HG02678 (cell line): ENCODE data around the gene NDUFAF5.
"Not testable (repeated sequence)": the region's sequence is repeated elsewhere in the genome, so short reads cannot be mapped to it uniquely, and the experiment has no call there.

Source experiments
- ATAC-seq: cut with Tn5 transposase; IDR thresholded peaks from one replicate; pipeline ENCODE4 v1.9.1; 2021; ENCODE audit warnings: mild to moderate bottlenecking, moderate library complexity; ENCODE audit not compliant: unreplicated experiment

The NDUFAF5 gene, protein sequence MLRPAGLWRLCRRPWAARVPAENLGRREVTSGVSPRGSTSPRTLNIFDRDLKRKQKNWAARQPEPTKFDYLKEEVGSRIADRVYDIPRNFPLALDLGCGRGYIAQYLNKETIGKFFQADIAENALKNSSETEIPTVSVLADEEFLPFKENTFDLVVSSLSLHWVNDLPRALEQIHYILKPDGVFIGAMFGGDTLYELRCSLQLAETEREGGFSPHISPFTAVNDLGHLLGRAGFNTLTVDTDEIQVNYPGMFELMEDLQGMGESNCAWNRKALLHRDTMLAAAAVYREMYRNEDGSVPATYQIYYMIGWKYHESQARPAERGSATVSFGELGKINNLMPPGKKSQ

DNA sequence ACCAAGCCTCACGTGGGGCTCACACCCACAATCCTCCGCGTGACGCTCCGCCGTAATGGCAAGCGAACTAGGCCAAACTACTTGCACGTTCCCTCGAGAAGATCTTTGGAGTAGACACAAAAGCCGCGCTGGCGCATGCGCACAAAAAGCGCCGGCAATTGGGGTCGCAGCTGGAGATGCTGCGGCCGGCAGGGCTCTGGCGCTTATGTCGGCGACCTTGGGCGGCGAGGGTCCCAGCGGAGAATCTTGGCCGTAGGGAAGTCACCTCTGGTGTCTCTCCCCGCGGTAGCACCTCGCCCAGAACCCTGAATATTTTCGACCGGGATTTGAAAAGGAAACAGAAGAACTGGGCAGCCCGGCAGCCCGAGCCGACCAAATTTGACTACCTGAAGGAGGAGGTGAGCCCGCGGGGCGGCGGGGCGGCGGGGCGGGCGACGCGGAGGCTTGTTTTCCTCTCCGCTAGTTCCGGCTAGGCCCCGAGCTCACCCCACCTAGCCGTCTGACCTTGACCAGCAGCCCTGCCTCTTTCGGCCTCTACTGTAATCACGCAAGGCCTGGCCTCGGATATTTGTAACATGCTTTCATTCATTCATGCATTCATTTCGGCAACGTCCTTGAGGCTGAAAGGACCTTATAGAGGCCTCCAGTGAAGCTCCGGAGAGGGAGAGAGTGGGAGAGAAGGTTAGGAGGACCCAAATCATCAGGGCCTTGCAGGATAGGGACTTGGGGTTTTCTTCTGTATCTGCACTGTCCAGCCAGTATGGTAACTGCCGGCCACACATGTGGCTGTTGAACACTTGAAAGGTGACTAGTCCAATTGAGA lies at the start of gene NDUFAF5, which contains the start of gene ESF1:
Gene NDUFAF5, plus strand, starts transcription at position 136 of the 823 bp plus-strand sequence. Its CDS starts 41 bp downstream, at position 177.
Gene ESF1, minus strand, starts transcription at position 27 of the 823 bp plus-strand sequence. CDS start 1,779 bp downstream, outside the sequence.
- peak; percentile 97 for ATAC-seq

DNA sequence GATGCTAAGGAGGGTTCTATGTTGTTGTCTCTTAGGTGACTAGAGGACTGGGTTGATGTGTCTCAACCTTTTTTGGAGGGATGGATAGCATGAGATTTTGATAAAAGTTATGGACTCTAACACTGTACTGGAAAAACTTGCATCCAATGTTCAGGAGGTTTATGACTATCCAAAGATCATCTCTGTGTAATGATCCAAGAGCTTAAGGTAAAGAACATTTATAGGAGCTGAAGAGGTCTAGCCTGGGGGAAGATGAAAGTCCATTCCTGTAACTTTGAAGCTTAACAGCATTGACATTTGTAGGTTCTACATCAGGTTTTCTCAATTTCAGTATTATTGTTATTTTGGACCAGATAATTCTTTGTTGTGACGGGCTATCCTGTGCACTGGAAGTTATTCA lies 49.0 kb upstream of the NDUFAF5 start:
- ATAC-seq: no peak

DNA sequence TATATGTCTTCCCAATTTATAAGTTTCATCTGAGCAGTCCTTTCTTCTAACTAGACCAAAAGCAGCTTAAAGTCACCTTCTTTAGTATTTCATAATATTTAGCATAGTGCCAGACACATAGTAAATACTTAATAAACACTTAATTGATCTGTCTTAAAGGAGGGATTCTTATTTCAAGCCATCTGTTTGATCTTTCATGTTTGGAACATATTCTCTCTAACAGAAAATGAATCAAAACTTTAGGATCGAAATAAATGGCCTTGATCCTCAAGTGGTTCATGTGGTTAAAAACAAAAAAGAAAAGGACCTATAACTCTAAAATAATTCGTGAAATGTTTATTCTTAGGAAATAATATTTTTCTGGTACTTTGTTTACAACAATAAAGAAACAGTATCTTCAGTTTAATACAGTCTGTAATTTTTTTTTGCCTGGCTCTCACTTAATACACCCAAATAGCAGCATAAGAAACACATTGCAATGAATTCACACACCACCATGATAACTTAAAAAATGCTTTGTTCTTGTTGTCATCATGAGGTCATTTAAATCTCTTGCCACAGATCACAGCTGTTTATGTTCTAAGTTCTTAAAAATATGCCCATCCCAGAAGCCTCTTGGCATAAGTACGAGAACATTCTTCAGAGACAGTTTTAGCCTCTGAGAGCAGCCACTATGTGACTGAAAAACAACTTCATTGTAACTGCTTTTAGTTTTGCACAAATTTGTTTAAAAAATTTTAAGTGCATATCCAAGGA lies 48.2 kb upstream of the NDUFAF5 start:
- ATAC-seq: no peak

DNA sequence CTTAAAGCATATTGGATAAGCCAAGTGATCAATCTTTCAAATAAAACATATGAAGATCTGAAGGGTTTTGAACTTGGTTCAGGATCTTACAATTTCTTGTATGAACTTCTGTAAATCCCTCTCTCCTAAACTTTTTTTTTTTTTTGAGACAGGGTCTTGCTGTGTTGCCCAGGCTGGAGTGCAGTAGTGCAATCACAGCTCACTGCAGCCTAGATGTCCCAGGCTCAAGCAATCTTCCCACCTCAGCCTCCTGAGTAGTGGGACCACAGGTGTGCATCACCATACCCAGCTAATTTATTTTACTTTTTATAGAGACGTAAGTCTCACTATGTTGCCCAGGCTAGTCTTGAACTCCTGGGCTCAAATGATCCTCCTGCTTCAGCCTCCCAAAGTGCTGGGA lies 46.6 kb upstream of the NDUFAF5 start:
- not testable (repeated sequence) for ATAC-seq

GRCh38 chr20:13739731-13740649 lies 44.8 kb upstream of the NDUFAF5 start:
- ATAC-seq: no peak

- no peak for ATAC-seq
Observed at GRCh38 chr20:13741879-13742278, 42.9 kb upstream of the NDUFAF5 start.

- ATAC-seq: no peak
Observed at GRCh38 chr20:13744352-13744751, 40.5 kb upstream of the NDUFAF5 start.

- ATAC-seq: no peak
Observed at GRCh38 chr20:13745784-13746183, 39.0 kb upstream of the NDUFAF5 start.

GRCh38 chr20:13749811-13750210 lies 35.0 kb upstream of the NDUFAF5 start:
- no peak for ATAC-seq

GRCh38 chr20:13753436-13754036 lies 31.3 kb upstream of the NDUFAF5 start:
- ATAC-seq: no peak

GRCh38 chr20:13755809-13756208 lies 29.0 kb upstream of the NDUFAF5 start:
- no peak for ATAC-seq

- ATAC-seq: no peak
Observed at GRCh38 chr20:13756551-13756950, 28.3 kb upstream of the NDUFAF5 start.

DNA sequence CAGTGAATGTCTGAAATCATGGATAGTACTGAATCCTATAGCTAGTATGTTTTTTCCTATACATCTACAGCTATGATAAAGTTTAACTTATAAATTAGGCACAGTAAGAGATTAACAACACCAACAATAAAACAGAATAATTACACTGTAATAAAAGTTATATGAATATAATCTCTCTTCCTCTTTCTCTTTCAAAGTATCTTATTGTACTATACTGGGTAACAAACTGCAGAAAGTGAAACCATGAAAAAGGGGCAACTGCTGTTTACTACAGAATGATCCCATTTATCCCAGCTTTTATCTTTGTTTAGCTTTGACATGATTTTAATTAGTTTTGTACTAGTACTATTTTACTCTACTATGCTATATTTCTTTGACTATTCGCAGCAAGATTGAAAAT lies 25.9 kb upstream of the NDUFAF5 start:
- ATAC-seq: no peak

DNA sequence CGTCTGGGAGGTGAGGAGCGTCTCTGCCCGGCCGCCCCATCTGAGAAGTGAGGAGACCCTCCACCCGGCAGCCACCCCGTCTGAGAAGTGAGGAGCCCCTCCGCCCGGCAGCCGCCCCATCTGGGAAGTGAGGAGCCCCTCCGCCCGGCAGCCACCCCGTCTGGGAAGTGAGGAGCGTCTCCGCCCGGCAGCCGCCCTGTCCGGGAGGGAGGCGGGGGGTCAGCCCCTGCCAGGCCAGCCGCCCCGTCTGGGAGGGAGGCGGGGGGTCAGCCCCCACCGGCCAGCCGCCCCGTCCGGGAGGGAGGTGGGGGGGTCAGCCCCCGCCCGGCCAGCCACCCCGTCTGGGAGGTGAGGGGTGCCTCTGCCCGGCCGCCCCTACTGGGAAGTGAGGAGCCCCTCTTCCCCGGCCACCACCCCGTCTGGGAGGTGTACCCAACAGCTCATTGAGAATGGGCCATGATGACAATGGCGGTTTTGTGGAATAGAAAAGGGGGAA lies 24.3 kb upstream of the NDUFAF5 start:
- ATAC-seq: not testable (repeated sequence)

DNA sequence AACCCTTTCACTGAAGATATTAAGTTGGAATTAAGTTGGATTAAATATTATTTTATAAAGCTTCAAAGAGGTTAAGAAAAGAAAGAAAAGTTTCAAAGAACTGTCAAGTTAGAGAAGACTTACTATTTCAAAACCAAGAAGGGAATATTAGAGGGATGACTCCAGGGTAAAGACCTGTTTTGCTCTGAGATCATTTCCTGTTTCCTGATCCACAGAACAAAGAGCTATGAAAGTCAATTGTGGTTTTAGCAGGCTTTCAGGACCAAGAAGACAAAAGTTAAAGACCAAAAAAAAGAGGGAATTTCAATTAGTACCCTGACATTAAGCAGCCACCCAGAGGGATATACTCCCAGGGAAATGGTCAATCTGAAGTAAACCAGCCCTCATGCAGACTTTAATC lies 19.5 kb upstream of the NDUFAF5 start:
- ATAC-seq: no peak

- no peak for ATAC-seq
Observed at GRCh38 chr20:13765868-13766416, 18.9 kb upstream of the NDUFAF5 start.

DNA sequence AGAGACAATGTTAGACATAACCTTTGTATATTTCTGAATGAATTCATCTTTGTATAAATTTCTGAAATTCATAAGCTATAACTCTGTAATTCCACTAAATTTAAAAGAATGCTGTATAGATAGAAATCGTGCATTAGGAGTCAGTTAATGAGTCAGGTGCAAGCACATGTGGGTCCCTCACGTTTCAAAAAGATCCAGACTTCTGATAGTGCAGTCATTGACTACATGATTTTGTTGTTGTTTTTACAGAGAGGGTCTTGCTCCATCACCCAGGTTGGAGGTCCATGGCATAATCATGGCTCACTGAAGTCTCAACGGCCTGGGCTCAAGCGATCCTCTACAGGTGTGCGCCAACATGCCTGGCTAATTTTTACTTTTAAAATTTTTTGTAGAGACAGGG lies 14.7 kb upstream of the NDUFAF5 start:
- ATAC-seq: no peak

- ATAC-seq: no peak
Observed at GRCh38 chr20:13771853-13772453, 12.9 kb upstream of the NDUFAF5 start.

- no peak for ATAC-seq
Observed at GRCh38 chr20:13772529-13772928, 12.3 kb upstream of the NDUFAF5 start.
